ENCODE results near the gene COASY. TPM values are rescaled to one million over a fixed set of nuclear protein-coding genes. Genes with fewer than 3 reads are reported as not detected.

COASY gene
- total RNA-seq, 6 experiments from 2014 or later = 48.1 to 70.5 (median 60.9) TPM

GRCh38 chr17:42521666-42522262 lies 40.2 kb upstream of the COASY start:
- WGBS (ENCODE audit: insufficient coverage, low coverage, low lambda C conversion rate, missing lambda C conversion rate) = 65% methylated on average over 4 of the region's 11 CpGs

GRCh38 chr17:42522263-42522790 lies 39.6 kb upstream of the COASY start:
- TF ChIP-seq POLR2A (IDR thresholded peaks at IDR 0.05) (no peak), CTCF (IDR thresholded peaks at IDR 0.05) (no peak)
- no peaks in the 10 kb centered on the region for H3K9me3 ChIP-seq
- H3K4me1 ChIP-seq = peaks cover 0 to 63% (median 17%) of the 10 kb centered on the region in 4 donors
- H3K4me3 ChIP-seq = no peak overlapping the region
- DNase-seq (no peak), ATAC-seq (no peak)
- WGBS (ENCODE audit: insufficient coverage, low coverage, low lambda C conversion rate, missing lambda C conversion rate) = 20% methylated on average over 2 of the region's 9 CpGs
- no peaks in the 10 kb centered on the region for H3K36me3 ChIP-seq
- H3K27me3 ChIP-seq = no peaks in the 10 kb centered on the region
- intact Hi-C loops (cut with DNase I) = no loop called here
- peak overlapping the region; percentile 77 to 92 (median 89) for H3K27ac ChIP-seq

More at GRCh38 chr17:42521666-42522262, 40.2 kb upstream of the COASY start:
- intact Hi-C loops (cut with DNase I) = no loop called here
- Histone ChIP-seq H3K27me3 (no peaks in the 10 kb centered on the region), H3K4me1 (peaks cover 0 to 58% (median 17%) of the 10 kb centered on the region in 4 donors), H3K4me3 (no peak overlapping the region), H3K36me3 (no peaks in the 10 kb centered on the region), H3K27ac (peak overlapping the region; percentile 77 to 92 (median 89)), H3K9me3 (no peaks in the 10 kb centered on the region)
- DNase-seq (no peak), ATAC-seq (no peak)
- TF ChIP-seq POLR2A (IDR thresholded peaks at IDR 0.05) = no peak

- Histone ChIP-seq H3K36me3 (no peaks in the 10 kb centered on the region), H3K27ac (peak overlapping the region; percentile 29 to 89 (median 77)), H3K9me3 (no peaks in the 10 kb centered on the region), H3K4me1 (peaks cover 0 to 63% (median 20%) of the 10 kb centered on the region in 4 donors), H3K4me3 (no peak overlapping the region), H3K27me3 (no peaks in the 10 kb centered on the region)
- 100% methylated on average over 2 of the region's 8 CpGs for WGBS (ENCODE audit: insufficient coverage, low coverage, low lambda C conversion rate, missing lambda C conversion rate)
- no peak for TF ChIP-seq POLR2A (IDR thresholded peaks at IDR 0.05)
- TF ChIP-seq CTCF (IDR thresholded peaks at IDR 0.05) = no peak
- DNase-seq = no peak
- ATAC-seq = no peak
- intact Hi-C loops (cut with DNase I) = no loop called here
These were observed 39.1 kb upstream of the COASY start for GRCh38 chr17:42522798-42523278.

- Histone ChIP-seq H3K27me3 (no peaks in the 10 kb centered on the region), H3K9me3 (no peaks in the 10 kb centered on the region), H3K27ac (peak overlapping the region in 1 of 3 donors; percentile 15), H3K4me1 (peaks cover 0 to 65% (median 16%) of the 10 kb centered on the region in 4 donors), H3K36me3 (no peaks in the 10 kb centered on the region), H3K4me3 (no peak overlapping the region)
- TF ChIP-seq CTCF (IDR thresholded peaks at IDR 0.05) (no peak), POLR2A (IDR thresholded peaks at IDR 0.05) (no peak)
- DNase-seq (no peak), ATAC-seq (no peak)
- intact Hi-C loops (cut with DNase I) = no loop called here
- WGBS (ENCODE audit: insufficient coverage, low coverage, low lambda C conversion rate, missing lambda C conversion rate) = 85% methylated on average over 2 of the region's 2 CpGs
These were observed 36.7 kb upstream of the COASY start for GRCh38 chr17:42525221-42525620.

GRCh38 chr17:42526031-42526444 lies 35.9 kb upstream of the COASY start:
- whole genome bisulfite sequencing (ENCODE audit: insufficient coverage, low coverage, low lambda C conversion rate, missing lambda C conversion rate) = 10% methylated on average over 1 of the region's 6 CpGs
- Histone ChIP-seq H3K27ac (peak overlapping the region in 2 of 3 donors; percentile 18 to 65), H3K9me3 (no peaks in the 10 kb centered on the region), H3K4me3 (no peak overlapping the region), H3K4me1 (peaks cover 0 to 63% (median 18%) of the 10 kb centered on the region in 4 donors), H3K36me3 (no peaks in the 10 kb centered on the region), H3K27me3 (no peaks in the 10 kb centered on the region)
- DNase-seq (peak in 1 of 3 donors; percentile 50), ATAC-seq (peak; percentile 11 to 51 (median 15))
- TF ChIP-seq POLR2A (IDR thresholded peaks at IDR 0.05) (no peak), CTCF (IDR thresholded peaks at IDR 0.05) (no peak)
- intact Hi-C loops (cut with DNase I) = no loop called here

All from right lobe of liver (tissue), 6 donors.